Measurements from ENCODE around the gene MTTP.

DNA sequence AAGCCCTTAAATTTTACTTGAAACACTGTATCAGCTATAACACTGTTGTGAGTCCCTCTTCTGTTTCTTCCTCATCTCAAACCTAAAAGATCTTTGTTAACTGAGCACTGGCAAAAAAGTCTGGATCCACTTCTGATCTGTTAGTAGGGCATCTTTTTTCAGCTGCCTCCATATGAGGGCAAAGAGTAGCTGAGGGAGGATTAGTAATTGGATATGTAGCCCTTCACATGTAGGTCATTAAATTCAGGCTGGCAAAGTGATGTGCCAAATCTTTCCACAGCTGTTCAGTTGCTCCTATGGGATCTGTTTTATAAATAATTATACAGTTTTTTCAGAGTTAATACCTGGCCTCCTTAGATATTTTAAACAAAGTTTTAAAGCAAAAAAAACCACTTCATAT, 9.7 kb upstream of the MTTP start:
- no peak for TF ChIP-seq POLR2A (IDR thresholded peaks at IDR 0.05; ENCODE audit: low read length)
- TF ChIP-seq GATA1 (IDR thresholded peaks at IDR 0.05; ENCODE audit: low read depth, low read length) = no peak

Data from erythroblast (primary cell).